NK-92 (cell line): Measurements from ENCODE around the gene SCEL.
"Not testable (repeated sequence)": the region's sequence is repeated elsewhere in the genome, so short reads cannot be mapped to it uniquely, and the experiment has no call there.

Experiments used
- DNase-seq: peaks from one replicate; lab custom pipeline; 2025; ENCODE audit not compliant: unreplicated experiment; lab: John Stamatoyannopoulos, UW

The SCEL gene

DNA sequence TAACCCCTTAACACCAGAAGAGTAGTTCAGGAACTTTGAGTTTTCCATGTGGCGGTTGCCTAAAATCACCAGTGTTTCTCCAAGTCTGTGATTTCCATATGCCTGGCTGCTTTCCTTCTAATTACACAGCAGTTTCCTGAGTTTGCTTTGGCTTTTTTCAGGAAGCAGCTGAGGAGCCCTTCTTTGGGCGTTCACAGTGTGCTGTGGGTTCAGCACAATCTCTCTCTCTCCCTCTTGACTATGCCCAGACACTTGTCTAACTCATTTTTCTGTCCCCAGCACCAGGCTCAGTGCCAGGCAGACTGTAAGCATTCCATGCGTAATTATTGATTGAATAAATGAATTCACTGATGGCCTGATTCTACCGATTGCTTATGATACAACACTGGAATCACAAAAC lies 19.7 kb downstream of the SCEL start:
- no peak for DNase-seq

DNA sequence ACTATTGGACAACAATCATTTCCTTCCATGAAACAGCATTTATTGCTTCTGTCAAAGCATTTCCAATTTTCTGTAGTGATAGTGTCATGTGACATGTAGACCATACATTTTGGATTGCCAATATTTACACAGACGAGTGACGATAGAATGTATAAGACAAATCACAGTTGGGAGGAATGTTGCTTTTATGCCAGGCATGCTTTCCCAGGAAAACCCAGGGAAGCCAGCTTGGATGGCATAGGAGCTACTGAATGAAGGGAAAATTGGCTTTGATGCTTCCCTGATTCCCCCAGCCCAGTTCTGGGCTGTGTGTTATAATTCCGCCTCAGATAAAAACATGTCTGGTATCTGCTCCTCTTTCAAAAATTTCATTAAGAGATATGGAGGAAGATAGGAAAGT lies 22.5 kb downstream of the SCEL start:
- no peak for DNase-seq

DNA sequence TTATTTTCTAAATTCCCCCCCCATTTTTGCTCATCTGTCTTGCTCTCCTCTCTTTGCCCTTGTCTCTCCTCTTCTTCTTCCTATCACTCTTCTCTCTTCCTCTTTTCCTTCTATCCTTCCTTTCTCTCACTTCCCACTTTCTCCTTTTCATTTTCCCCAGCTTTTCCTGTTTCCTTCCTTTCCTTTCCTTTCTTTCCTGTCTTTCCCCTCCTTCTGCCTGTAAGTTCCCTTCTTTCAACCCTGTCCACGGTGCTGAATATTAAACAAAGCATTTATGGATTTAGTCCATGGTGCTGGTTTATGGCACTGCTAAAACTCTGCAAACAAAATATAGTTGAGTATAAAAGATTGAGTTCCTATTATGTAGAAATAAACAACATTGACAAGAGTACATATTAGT lies 27.6 kb downstream of the SCEL start:
- DNase-seq, result no peak

DNA sequence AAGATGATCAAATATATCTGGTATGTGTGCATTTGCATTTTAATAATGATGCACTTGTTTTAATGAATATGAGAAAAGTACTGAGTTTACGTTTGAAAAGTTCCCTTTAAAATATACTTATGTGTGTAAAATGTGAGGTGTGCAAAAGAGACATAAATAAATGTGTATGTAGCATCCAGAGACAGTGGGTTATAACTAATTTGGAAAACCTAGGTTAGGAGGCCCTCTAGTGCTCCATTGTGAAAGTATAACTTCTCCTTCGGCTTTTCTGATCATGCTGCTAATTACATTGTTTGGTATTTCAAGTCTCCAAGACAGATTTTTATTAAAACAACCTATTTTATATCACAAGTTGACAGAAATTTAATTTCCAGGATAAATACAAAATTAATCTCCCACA lies 30.1 kb downstream of the SCEL start:
- no peak for DNase-seq

DNA sequence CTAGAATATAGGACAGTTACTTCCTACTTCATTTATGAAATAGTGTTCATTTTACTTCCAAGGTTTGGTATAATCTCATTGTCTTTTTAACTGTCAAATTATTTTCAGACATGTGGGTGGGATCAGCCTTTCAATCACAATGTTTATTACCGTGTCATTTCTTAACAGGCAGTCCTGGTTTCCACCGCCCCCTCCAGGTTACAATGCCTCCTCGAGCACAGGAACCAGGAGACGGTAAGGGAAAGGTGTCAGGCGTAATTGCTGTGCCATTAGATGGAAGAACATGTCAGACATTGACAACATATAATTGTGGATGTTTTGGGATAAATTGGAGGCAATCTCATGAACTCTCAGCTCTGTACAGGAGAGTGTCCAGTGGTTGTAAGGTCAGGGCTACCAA lies 36.5 kb downstream of the SCEL start:
- DNase-seq, result no peak

DNA sequence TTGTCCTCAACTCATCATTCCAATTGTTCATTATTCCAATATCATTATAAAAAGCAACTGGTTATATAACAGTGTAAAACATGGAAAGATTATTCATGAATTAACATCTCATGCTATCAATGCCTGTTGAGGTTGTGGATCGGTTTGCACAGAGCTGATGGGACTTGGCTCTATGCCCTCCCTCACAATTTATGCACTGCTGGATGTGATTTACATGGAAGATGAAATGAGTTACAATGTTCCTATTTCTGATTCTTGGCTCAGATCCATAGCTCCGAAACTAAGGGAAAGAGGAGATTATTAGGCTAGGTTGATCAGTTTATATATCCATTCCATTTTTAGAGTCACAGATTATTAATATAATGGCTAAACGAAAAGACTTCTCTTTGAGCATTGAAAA lies 38.6 kb downstream of the SCEL start:
- DNase-seq, result no peak

- no peak for DNase-seq
Observed at GRCh38 chr13:77579959-77580358, 44.5 kb downstream of the SCEL start.

DNA sequence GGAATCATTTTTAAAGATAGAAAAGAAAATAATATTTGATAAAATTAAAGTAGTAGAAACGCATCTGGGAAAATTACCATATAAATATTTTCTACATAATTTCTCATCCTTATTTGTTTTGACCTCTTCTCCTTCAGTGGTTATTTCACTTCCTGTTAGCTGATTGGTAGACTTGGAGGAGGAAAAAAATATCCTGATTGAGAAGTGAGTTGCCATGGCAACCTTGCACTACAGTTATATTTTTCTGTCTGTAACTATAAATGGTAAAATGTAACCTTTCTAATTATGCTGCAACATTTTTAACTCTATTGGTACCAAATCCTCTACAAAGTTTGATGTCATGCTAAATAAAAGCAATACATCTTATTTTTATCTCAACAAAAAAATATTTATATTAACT lies 45.2 kb downstream of the SCEL start:
- no peak for DNase-seq

GRCh38 chr13:77583581-77583980 lies 48.1 kb downstream of the SCEL start:
- DNase-seq, result no peak

GRCh38 chr13:77584106-77584505 lies 48.6 kb downstream of the SCEL start:
- no peak for DNase-seq

GRCh38 chr13:77595166-77595810 lies 59.8 kb downstream of the SCEL start:
- no peak for DNase-seq

GRCh38 chr13:77596777-77597176 lies 61.3 kb downstream of the SCEL start:
- no peak for DNase-seq

- no peak for DNase-seq
Observed at GRCh38 chr13:77599351-77599750, 63.8 kb downstream of the SCEL start.

DNA sequence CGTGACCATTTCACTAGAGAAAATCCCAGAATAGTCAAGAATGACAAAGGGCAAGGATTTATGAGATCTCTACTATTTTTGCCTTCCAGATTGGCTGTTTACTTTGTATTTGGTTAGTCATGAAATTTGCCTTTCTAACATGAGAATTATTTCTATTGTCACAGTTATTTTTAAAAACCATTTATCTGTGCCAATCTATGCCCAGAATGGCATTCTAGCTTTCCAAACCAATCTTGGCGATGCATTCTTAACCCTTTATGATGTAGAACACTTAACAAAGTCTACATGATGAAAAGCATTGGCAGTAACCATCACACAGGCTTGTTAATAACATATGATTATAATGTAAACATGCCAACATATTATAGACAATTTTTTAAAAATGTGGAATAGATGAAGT lies 65.2 kb downstream of the SCEL start:
- DNase-seq, result no peak

DNA sequence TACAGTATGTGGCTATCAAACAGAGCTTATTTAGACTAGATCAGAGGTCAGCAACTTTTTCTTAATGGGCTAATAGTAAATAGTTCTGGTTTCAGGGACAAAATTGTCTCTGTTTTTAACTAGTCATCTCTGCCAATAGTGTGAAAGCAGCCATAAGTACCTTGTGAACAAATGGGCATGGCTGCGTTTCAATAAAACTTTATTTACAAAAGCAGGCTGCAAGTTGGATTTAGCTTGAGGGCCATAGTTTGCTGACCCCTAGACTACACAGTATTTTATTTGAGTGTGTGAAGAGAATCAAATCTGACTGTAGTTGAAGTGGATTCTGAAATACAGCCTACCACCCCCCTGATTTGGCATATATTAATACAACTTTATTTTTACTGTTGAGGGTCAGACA lies 75.6 kb downstream of the SCEL start:
- no peak for DNase-seq

- no peak for DNase-seq
Observed at GRCh38 chr13:77616027-77616426, 80.5 kb downstream of the SCEL start.

- DNase-seq, result no peak
Observed at GRCh38 chr13:77619655-77620054, 84.1 kb downstream of the SCEL start.

DNA sequence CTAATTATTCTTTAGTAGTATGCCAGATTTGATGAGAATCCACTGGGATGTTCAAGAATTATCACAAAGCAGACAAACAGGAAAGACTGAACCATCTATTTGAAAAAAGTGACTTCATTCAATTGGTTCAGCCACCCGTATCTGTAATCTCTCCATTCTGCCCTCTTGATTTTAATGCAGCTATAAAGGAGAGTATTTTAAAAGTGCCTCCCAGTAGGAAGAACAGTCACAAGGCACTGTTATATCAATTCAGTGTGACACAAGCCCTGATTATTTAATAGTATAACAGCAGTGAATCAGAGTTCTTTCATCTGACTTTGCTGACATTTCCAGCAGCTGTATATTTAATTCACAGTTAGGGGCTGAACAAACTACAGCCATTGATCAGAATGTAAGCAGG lies 84.6 kb downstream of the SCEL start:
- DNase-seq, result no peak

DNA sequence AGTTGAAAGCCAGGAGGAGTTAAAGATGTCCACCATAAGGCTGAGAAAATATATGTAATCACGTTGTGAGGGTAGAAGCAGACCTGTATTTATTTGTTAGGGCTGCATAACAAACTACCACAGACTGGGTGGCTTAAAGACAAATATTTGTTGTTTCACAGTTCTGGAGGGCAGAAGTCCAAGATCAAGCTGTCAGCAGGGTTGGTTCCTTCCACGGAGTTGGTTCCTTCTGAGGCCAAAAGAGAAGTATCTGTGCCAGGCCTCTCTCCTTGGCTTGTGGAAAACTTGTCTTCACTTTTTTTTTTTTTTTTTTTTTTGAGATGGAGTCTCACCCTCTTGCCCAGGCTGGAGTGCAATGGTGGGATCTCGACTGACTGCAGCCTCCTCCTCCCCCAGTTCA lies 88.3 kb downstream of the SCEL start:
- no peak for DNase-seq

- no peak for DNase-seq
Observed at GRCh38 chr13:77628170-77628569, 92.7 kb downstream of the SCEL start.

GRCh38 chr13:77637588-77637987 lies 102.1 kb downstream of the SCEL start:
- no peak for DNase-seq

GRCh38 chr13:77650409-77650808 lies 114.9 kb downstream of the SCEL start:
- DNase-seq, result no peak

DNA sequence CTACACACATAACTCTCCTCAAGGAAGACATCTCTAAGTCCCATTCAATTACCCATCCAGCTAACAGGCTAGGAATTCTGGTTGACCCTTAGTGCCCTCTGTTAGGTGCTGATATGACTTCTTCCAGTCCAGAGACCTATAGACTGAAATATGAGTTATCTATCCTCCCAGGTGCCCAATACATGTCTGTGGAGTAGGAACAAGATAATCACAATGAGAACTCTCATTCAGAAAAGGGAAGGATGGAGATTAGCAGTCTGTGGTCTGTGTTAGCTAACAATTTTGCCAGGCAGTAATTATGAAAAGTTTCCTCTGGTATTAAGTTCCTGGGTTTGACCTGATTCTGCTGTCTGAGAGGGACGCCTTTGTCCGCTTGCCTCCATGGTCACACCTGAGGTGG lies 117.8 kb downstream of the SCEL start:
- no peak for DNase-seq

GRCh38 chr13:77660016-77660415 lies 124.5 kb downstream of the SCEL start:
- DNase-seq, result not testable (repeated sequence)
